Measurements from ENCODE around the gene AK9. TPM values are rescaled to one million over a fixed set of nuclear protein-coding genes. Genes with fewer than 3 reads are reported as not detected.

The AK9 gene
- total RNA-seq, 1 experiment from 2014 or later: 3.5 TPM

DNA sequence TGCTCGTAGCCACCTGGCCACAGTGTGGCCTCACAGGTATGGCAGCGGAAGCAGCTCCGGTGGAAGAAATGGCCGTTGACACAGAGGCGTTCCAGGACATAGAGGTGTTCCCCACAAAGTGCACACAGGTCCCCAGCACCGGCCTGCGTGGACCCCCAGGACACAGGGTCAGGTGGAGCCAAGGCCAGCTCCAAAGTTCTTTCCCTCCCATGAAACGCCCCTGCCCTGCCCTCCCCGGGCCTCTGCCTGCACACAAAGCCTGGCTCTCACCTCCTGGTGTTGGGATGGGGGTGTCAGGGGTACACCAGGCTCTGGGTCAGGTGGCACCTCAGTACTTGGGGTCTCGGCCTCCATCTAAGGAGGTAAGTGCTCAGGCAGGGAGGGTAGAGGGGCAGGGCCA is 243.9 kb downstream of the AK9 start:
- Histone ChIP-seq H3K4me1 (ENCODE audit: control insufficient read depth in 1 of 2, insufficient read depth in 2 of 2, low read length in 2 of 2) (peaks cover under 1 to 4% of the 10 kb centered on the region in 2 experiments; a peak in 2 of 4 replicates), H3K9ac (ENCODE audit: low read length) (no peak overlapping the region), H4K20me1 (ENCODE audit: insufficient read depth) (no peaks in the 10 kb centered on the region), H3K4me3 (replicated peaks in 1 of 2; ENCODE audit: low read depth in 1 of 2, low read length in 2 of 2) (no peak overlapping the region), H3K79me2 (ENCODE audit: insufficient read depth, low read length) (peaks cover 5% of the 10 kb centered on the region; the same call in 1 of the 2 replicates), H3K9me2 (ENCODE audit: insufficient read depth) (no peaks in the 10 kb centered on the region), H2AFZ (ENCODE audit: low read depth, low read length, poor library complexity, severe bottlenecking) (no peak overlapping the region), H3K4me2 (ENCODE audit: low read length) (no peak overlapping the region), H3K27ac (ENCODE audit: low read depth, low read length) (no peak overlapping the region), H3K36me3 (ENCODE audit: control insufficient read depth in 1 of 2, insufficient read depth in 2 of 2, low read length in 2 of 2) (peaks cover 5 to 6% of the 10 kb centered on the region in 2 experiments; a peak in 2 of 4 replicates), H3K27me3 (ENCODE audit: insufficient read depth, low read length) (no peaks in the 10 kb centered on the region), H3K9me3 (ENCODE audit: control insufficient read depth in 1 of 2, insufficient read depth in 1 of 2, low read depth in 1 of 2, low read length in 2 of 2) (no peaks in the 10 kb centered on the region)
- CTCF ChIA-PET: no interaction called here
- POLR2A ChIA-PET: no interaction called here
- ATAC-seq (no peak), DNase-seq (ENCODE audit: low read depth, low spot score) (no peak)
- intact Hi-C loops (cut with micrococcal nuclease): no loop called here
- no TSS peak for BruUV-seq (replicated peaks)
- TF ChIP-seq SIN3A (IDR thresholded peaks at IDR 0.05; ENCODE audit: low read depth): no peak
- RAD21 ChIA-PET (ENCODE audit: low non-redundant PET in 1 of 2, low total read pairs in 2 of 2, uncharacterized antibody in 2 of 2, unreplicated experiment in 2 of 2): no interaction called here

DNA sequence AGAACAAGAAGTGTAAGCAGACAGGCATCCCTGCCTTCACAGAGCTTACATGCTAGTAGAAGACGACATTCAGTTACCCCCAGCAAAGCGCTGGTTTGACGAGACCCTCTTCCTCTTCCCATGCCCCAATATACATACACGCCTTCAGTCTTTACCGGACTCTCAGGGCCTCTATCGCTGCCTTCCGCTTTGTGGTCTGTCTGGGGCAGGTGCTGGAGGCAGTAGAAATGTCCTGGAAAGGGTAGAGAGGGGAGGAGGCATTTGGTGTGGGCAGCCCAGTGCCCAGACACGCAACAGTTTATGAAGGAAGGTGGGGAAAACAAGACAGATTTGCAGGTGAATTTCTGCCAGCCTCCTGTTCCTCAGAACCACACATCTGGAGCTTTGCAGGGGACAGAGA is 244.5 kb downstream of the AK9 start:
- H2AFZ ChIP-seq (ENCODE audit: low read depth, low read length, poor library complexity, severe bottlenecking): no peak overlapping the region
- RAD21 ChIA-PET (ENCODE audit: low non-redundant PET in 1 of 2, low total read pairs in 2 of 2, uncharacterized antibody in 2 of 2, unreplicated experiment in 2 of 2): no interaction called here
- H3K36me3 ChIP-seq (ENCODE audit: control insufficient read depth in 1 of 2, insufficient read depth in 2 of 2, low read length in 2 of 2): peaks cover 1 to 6% of the 10 kb centered on the region in 2 experiments; a peak in 2 of 4 replicates
- no peak for DNase-seq (ENCODE audit: low read depth, low spot score)
- no peaks in the 10 kb centered on the region for H4K20me1 ChIP-seq (ENCODE audit: insufficient read depth)
- CTCF ChIA-PET: no interaction called here
- peaks cover 11% of the 10 kb centered on the region for H3K79me2 ChIP-seq (ENCODE audit: insufficient read depth, low read length)
- POLR2A ChIA-PET: no interaction called here
- H3K4me1 ChIP-seq (ENCODE audit: control insufficient read depth in 1 of 2, insufficient read depth in 2 of 2, low read length in 2 of 2): peaks cover 5 to 10% of the 10 kb centered on the region in 2 experiments; a peak in 3 of 4 replicates
- H3K9me2 ChIP-seq (ENCODE audit: insufficient read depth): no peaks in the 10 kb centered on the region
- no peak overlapping the region for H3K27ac ChIP-seq (ENCODE audit: low read depth, low read length)
- no peak overlapping the region for H3K9ac ChIP-seq (ENCODE audit: low read length)
- H3K4me3 ChIP-seq (replicated peaks in 1 of 2; ENCODE audit: low read depth in 1 of 2, low read length in 2 of 2): no peak overlapping the region
- H3K4me2 ChIP-seq (ENCODE audit: low read length): no peak overlapping the region
- H3K9me3 ChIP-seq (ENCODE audit: control insufficient read depth in 1 of 2, insufficient read depth in 1 of 2, low read depth in 1 of 2, low read length in 2 of 2): no peaks in the 10 kb centered on the region
- no peaks in the 10 kb centered on the region for H3K27me3 ChIP-seq (ENCODE audit: insufficient read depth, low read length)
- no TSS peak for BruUV-seq (replicated peaks)
- intact Hi-C loops (cut with micrococcal nuclease): no loop called here
- no peak for ATAC-seq
- TF ChIP-seq CEBPB (IDR thresholded peaks at IDR 0.05; ENCODE audit: low read depth): no peak
- TF ChIP-seq, protein P1, sequence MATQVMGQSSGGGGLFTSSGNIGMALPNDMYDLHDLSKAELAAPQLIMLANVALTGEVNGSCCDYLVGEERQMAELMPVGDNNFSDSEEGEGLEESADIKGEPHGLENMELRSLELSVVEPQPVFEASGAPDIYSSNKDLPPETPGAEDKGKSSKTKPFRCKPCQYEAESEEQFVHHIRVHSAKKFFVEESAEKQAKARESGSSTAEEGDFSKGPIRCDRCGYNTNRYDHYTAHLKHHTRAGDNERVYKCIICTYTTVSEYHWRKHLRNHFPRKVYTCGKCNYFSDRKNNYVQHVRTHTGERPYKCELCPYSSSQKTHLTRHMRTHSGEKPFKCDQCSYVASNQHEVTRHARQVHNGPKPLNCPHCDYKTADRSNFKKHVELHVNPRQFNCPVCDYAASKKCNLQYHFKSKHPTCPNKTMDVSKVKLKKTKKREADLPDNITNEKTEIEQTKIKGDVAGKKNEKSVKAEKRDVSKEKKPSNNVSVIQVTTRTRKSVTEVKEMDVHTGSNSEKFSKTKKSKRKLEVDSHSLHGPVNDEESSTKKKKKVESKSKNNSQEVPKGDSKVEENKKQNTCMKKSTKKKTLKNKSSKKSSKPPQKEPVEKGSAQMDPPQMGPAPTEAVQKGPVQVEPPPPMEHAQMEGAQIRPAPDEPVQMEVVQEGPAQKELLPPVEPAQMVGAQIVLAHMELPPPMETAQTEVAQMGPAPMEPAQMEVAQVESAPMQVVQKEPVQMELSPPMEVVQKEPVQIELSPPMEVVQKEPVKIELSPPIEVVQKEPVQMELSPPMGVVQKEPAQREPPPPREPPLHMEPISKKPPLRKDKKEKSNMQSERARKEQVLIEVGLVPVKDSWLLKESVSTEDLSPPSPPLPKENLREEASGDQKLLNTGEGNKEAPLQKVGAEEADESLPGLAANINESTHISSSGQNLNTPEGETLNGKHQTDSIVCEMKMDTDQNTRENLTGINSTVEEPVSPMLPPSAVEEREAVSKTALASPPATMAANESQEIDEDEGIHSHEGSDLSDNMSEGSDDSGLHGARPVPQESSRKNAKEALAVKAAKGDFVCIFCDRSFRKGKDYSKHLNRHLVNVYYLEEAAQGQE (IDR thresholded peaks at IDR 0.05; ENCODE audit: low read depth): no peak
- TF ChIP-seq, protein P2, sequence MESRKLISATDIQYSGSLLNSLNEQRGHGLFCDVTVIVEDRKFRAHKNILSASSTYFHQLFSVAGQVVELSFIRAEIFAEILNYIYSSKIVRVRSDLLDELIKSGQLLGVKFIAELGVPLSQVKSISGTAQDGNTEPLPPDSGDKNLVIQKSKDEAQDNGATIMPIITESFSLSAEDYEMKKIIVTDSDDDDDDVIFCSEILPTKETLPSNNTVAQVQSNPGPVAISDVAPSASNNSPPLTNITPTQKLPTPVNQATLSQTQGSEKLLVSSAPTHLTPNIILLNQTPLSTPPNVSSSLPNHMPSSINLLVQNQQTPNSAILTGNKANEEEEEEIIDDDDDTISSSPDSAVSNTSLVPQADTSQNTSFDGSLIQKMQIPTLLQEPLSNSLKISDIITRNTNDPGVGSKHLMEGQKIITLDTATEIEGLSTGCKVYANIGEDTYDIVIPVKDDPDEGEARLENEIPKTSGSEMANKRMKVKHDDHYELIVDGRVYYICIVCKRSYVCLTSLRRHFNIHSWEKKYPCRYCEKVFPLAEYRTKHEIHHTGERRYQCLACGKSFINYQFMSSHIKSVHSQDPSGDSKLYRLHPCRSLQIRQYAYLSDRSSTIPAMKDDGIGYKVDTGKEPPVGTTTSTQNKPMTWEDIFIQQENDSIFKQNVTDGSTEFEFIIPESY (IDR thresholded peaks at IDR 0.05; ENCODE audit: extremely low read depth, insufficient replicate concordance, low read length): no peak
- TF ChIP-seq, protein P3, sequence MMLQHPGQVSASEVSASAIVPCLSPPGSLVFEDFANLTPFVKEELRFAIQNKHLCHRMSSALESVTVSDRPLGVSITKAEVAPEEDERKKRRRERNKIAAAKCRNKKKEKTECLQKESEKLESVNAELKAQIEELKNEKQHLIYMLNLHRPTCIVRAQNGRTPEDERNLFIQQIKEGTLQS (IDR thresholded peaks at IDR 0.05): no peak
- no peak for TF ChIP-seq ELF1 (IDR thresholded peaks at IDR 0.05; ENCODE audit: borderline replicate concordance, low read depth)
- TF ChIP-seq SIN3A (IDR thresholded peaks at IDR 0.05; ENCODE audit: low read depth): no peak
- no peak for TF ChIP-seq EZH2 (IDR thresholded peaks at IDR 0.05)
- TF ChIP-seq, protein P4, sequence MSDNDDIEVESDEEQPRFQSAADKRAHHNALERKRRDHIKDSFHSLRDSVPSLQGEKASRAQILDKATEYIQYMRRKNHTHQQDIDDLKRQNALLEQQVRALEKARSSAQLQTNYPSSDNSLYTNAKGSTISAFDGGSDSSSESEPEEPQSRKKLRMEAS (IDR thresholded peaks at IDR 0.05): no peak
- TF ChIP-seq POLR2AphosphoS5 (IDR thresholded peaks at IDR 0.05; ENCODE audit: low read depth, low read length): no peak
- TF ChIP-seq EGR1 (IDR thresholded peaks at IDR 0.05; ENCODE audit: low read depth): no peak
